Esophagus squamous epithelium (tissue), 4 donors: ENCODE results near the gene TPI1.

Experiments
- CTCF ChIP-seq, 6 experiments: fragments of 450-650 bp in 4 of 6; fragments of 200-600 bp in 2 of 6; sonication (generic) in 2 of 6; IDR thresholded peaks; one replicate each; pipeline ENCODE4 v1.5.1; 2016 to 2019; ENCODE audit warnings: antibody characterized with exemption in 6 of 6, mild to moderate bottlenecking in 4 of 6, moderate library complexity in 4 of 6
- POLR2A ChIP-seq, 4 donors: fragments of 450-650 bp; IDR thresholded peaks; one replicate each; pipeline ENCODE4 v1.6.1; 2017; ENCODE audit warnings: antibody characterized with exemption in 4 of 4, mild to moderate bottlenecking in 4 of 4, moderate library complexity in 3 of 4

GRCh38 chr12:6860942-6861341 lies 6.4 kb upstream of the TPI1 start:
- TF ChIP-seq CTCF (IDR thresholded peaks at IDR 0.05) (no peak), POLR2A (IDR thresholded peaks at IDR 0.05) (no peak)
